Left colon (tissue), 2 donors: ENCODE data around the gene VAV2. TPM values are rescaled to one million over a fixed set of nuclear protein-coding genes. Genes with fewer than 3 reads are reported as not detected.
A peak's percentile ranks its signal among the peaks of the same experiment; 100 is the strongest.

Experiments used
- ATAC-seq: fragments of 200-7000 bp; cut with Tn5 transposase; one replicate; pipeline ENCODE4 v1.9.1; 2020; ENCODE audit warnings: mild to moderate bottlenecking, moderate library complexity
- DNase-seq, 2 donors: peaks; one replicate each; pipeline ENCODE4 v3.0.0-alpha.2; 2020
- intact Hi-C, 2 donors: fragments of 100-400 bp; cut with DNase I in 1 of 2; cut with micrococcal nuclease in 1 of 2; formaldehyde crosslinking; loops; one replicate each; pipeline versions ENCODE4 v1.11.2 to v1.14.0; 2022; cut with DNase I, micrococcal nuclease
- total RNA-seq, 2 donors: library from RNA; stranded (reverse); fragmentation: NEBNext Ultra II Directional; extraction: Animal tissue kit (Norgen Biotek cat#: 25700); gene quantifications; one replicate each; pipeline ENCODE4 v1.2.1, GENCODE V29; 2021
- donor health status: DM: no; HTN: no; CAD: no.
- donor health status: DM: yes; HTN: yes; CAD: no.

VAV2 gene
- total RNA-seq, 2 donors from 2014 or later: 29.6 to 43.2 TPM

DNA sequence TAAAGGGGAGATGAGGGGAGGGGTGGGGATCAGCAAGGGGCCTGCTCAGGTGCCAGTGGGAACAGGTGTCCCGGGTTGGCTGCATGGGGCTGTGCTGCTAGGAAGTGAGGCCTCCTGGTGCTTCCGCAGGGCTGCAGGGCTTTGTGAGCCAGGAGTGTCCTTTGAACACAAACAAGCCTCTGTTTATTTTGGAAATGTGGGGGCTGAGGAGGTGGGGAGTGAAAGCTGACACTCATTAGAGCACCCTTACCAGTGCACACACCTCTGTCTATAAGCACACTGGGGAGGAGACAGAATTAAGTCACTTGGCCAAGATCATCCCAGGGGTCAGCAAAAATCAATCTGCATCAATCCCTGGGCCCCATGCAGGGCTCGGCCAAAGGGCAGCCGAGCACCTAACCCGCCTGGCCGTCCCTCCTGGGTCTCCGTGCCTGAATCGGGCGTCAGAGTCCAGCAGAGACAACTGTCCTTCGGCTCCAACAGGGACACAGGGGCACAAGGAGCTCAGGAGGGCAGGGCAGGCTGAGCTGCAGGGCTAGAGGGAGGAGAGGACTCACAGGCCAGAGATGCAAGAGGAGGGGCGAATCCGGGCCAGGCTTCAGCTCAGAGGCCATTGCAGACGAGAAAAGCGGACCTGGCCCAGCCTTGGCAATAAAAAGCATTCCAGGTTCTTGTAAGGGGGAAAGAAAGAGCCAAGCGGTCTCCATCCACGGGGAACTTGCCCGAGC, 99.8 kb downstream of the VAV2 start:
- ATAC-seq: peak; percentile 75
- peak; percentile 36 to 49 for DNase-seq
- intact Hi-C loops: no loop called here

DNA sequence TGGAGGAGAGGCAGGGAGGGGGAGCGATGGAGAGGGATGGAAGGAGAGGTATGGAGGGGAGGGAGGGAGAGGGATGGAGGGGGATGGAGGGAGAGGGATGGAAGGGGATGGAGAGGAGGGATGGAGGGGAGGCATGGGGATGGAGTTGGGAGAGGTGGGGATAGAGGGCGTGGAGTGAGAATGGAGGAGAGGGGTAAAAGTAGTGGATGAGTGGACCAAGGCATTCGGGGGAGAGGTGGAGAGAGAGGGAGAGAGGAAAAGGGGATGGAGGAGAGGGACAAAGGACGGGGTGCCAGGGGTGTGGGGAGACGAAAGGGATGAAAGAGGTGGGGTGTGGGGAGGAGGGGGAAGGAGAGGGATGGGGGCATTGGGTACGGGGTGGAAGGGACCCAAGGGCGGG, 100.4 kb downstream of the VAV2 start:
- DNase-seq (no peak), ATAC-seq (no peak)
- intact Hi-C loops: no loop called here

DNA sequence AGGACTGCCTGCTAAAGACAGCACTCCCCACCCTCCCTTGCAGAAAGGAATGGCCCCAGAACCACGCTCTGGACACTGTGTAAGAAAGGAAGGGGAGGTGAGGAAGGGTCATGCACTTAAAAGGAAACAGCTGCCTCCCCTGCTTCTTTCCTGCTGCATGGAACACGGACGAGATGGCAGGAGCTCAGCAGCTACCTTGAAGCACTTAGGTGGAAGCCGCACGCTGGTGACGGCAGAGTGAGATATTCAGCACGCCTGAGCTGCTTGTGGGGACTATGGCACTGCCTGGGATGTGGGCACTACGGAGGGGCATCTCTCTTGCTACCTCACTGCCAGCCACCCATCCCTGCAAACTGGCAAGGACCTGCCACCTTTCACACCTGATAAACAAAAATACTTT, 101.5 kb downstream of the VAV2 start:
- ATAC-seq: no peak
- intact Hi-C loops: no loop called here
- DNase-seq: no peak

DNA sequence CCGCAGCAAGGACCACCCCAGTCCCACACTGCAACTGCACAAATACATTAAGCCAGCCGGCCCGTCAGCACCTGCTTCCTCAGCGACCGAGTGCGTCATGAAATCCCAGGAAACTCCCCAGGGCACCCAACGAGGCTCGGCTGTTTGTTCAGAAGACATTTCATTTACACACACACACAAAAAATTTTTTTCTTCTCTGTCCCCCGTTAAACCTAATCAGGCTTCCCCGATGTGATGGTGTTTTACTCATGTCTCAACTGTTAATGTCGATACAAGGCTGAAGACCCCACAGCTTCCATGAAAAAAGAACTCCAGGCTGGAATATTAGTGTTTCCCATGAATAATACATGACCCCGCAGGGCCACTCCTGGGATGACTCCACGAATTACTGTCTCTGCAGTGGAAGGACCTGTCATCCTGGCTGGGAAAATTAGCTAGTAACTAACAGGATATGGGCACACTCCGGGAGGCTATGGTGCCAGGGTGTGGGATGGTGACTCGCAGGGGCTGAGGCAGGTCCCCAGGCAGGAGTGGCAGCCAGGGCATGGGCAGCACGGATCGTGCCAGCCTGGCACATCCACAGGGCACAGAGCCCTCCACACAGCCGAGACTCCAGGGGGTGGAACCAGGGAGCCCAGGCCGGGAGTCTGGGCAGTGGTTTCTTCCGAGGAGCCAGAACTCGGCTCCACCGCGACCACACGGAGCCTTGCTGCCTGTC, 102.4 kb downstream of the VAV2 start:
- intact Hi-C loops: no loop called here
- no peak for ATAC-seq
- DNase-seq: no peak

GRCh38 chr9:133888809-133889491, 103.2 kb downstream of the VAV2 start:
- intact Hi-C loops: no loop called here
- DNase-seq (no peak), ATAC-seq (no peak)

DNA sequence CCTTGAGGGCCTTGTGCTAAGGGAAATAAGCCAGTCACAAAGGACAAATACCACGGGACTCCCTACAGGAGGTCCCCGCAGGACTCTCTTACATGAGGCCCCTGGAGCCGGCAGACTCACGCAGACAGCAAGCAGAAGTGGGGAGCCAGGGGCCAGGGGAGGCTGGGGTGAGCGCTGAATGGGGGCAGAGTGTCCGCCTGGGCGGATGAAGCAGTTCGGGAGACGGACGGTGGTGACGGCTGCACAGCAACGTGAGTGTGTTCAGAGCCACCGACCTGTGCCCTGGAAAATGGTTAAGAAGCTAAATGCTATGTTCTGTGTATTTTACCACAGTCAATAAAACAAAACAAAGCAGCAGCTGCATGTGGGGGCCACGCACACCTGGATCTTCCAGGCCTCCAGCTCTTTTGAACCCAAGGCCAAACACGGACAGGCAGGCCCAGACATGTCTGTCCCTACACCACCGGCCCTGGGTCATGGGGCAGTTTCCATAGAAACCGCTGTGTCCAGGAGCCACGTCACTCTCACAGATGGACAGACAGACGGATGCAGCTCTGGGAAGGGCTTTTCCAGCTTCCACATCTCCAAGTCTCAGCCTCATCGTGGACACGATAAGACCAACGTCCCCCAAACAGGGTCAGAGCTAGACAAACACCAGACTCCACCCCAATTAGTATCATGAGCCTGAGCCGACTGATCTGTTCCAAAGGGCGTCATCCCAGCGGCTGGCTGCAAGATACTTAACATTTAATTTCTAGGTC, 103.9 kb downstream of the VAV2 start:
- ATAC-seq: peak; percentile 39
- DNase-seq: no peak
- intact Hi-C loops: no loop called here

- no peak for ATAC-seq
- intact Hi-C loops: no loop called here
- no peak for DNase-seq
Observed at GRCh38 chr9:133887540-133888047, 104.5 kb downstream of the VAV2 start.

- DNase-seq: no peak
Observed at GRCh38 chr9:133886563-133887501, 105.3 kb downstream of the VAV2 start.

DNA sequence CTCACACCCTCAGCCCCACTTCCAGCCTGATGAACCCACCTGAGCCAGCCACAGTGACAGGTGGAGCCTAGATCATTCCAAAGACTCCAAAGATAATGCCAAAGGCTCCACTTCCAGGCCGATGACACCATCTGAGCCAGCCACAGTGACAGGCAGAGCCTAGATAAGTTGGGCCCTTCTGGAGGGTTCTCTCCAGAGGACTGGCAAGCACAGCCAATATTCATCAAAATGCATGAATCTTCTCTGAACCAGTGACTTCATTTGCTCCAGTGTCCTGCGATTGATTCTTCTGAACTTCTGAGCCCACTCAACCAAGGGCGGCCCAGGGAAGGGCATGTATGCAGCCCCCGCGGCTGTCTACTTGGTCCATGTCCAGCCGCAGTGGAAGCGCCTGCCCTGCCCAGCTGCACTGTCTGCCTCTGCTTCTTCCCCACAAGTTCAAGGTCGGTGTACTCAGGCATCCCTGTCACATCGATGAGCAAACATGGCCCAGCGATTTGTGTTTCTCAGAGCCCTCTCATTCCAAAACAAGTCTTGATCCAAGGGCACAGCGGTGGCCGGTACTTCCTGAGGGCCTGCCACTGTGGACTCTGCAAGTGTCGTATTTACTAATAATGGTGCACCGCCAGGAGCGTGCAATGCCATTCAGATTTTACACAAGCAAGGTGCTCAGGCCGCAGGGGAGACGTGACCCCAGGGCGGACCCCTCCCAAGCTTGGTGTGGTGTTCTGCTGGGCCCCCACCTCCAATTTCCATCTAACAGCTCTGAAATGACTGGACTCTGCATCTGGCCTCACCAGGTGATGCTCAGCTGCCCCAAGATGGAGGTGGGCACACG, 107.0 kb downstream of the VAV2 start:
- intact Hi-C loops: no loop called here
- ATAC-seq (no peak), DNase-seq (no peak)

More at GRCh38 chr9:133886563-133887501, 105.3 kb downstream of the VAV2 start:
- intact Hi-C loops: no loop called here
- ATAC-seq: no peak

- no peak for DNase-seq
- intact Hi-C loops: no loop called here
- no peak for ATAC-seq
Observed at GRCh38 chr9:133882849-133883755, 109.0 kb downstream of the VAV2 start.

- intact Hi-C loops: no loop called here
- DNase-seq: no peak
- ATAC-seq: no peak
Observed at GRCh38 chr9:133881671-133882381, 110.3 kb downstream of the VAV2 start.

DNA sequence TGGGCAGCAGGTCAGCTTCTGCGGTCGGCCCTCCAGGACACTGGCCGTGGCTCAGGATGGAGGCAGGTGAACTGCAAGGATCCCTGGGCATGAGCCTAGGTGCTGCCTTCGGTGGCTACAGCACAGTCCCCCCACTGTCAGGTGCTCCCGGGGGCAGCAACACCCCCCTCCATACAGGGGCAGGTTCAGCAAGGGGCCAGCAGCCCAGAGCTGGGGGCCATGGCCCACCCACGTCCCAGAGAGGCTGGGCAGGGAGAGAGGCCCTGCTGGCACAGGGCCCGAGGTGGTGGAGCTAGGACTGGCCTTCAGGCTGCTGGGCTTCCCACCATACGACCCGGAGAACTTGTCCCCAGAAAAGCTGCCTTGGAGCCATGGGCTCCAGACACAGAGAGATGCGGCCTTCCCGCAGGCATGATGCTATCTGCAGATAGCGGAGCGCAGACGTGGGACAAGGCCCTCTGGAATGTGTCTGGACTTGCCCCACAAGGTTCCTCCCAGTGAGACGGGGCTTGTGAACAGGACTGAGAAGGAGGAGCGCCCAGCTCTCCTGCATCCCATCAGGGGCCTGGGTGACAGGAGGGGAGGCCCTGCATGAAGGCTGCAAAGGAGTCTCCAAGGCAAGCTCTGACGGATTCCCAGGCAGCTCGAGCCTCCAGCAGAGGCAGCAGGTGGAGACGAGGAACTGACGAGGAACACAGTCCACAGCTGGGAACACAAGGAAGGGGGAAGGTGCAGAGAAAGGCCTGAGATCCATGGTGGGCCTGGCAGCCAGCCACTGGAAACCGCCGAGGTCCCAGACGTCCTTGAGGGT, 111.1 kb downstream of the VAV2 start:
- DNase-seq (no peak), ATAC-seq (no peak)
- intact Hi-C loops: no loop called here

- no peak for ATAC-seq
- intact Hi-C loops: no loop called here
- DNase-seq: no peak
Observed at GRCh38 chr9:133880136-133880535, 112.0 kb downstream of the VAV2 start.

DNA sequence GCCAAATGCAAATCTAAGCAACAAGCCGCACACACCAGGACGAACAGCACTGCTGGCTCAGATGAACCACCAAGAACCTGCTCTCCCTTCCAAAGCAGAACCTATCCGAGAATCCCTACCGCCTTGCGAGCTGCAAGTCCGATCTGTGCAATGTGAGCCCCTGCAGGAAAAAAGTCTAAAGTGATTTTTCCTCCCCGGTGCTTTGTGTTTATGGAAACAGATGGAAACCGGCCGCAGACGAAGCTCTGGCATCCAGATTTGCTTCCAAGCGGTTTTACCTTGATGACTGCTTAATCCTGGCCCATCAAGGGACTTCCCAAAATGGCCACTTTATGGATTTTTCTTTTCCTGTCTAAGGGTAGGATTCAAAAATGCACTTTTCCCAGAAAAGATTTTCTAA, 112.5 kb downstream of the VAV2 start:
- intact Hi-C loops: no loop called here
- DNase-seq (no peak), ATAC-seq (no peak)

DNA sequence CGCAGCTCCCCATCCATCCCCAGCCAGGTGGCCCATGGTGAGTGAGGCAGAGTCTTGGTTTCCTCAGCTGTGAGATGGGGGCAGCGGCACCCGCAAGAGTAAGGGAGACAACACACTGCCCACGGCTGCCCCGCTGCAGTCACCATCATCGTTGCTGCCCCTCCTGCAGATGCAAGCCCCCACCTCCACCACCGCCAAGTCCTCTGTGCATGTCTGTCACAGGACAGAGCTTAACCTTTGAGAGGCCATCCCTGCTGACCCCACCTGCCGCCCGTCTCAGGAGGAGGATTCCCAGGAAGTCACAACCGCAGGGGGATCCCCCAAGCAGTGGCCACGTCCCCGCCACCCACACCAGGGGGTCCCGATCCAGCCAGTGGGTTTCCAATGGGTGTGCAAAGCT, 113.7 kb downstream of the VAV2 start:
- ATAC-seq (no peak), DNase-seq (no peak)
- intact Hi-C loops: no loop called here
